GM23338 (cell line): ENCODE data around the gene AFTPH. TPM values are rescaled to one million over a fixed set of nuclear protein-coding genes. Genes with fewer than 3 reads are reported as not detected.

Experiments
- ATAC-seq: fragments of 200-7000 bp; cut with Tn5 transposase; 3 replicates; pipeline ENCODE4 v1.9.1; 2020
- DNase-seq: peaks from one replicate; pipeline ENCODE4 v3.0.0-alpha.2; 2015; ENCODE audit warnings: low spot score
- H2AFZ ChIP-seq: fragments of 200-600 bp; sonication (generic); 2 replicates; pipeline ENCODE4 v1.8.0; 2016; ENCODE audit warnings: antibody characterized with exemption, mild to moderate bottlenecking, moderate library complexity
- H3F3A ChIP-seq: fragments of 200-600 bp; sonication (generic); replicated peaks from 2 replicates; pipeline ENCODE4 v1.8.0; 2017; ENCODE audit warnings: antibody characterized with exemption, mixed run types, low read depth
- H3K27ac ChIP-seq: fragments of 200-600 bp; sonication (generic); 2 replicates; pipeline ENCODE4 v1.6.1; 2016; ENCODE audit warnings: low read depth
- H3K27me3 ChIP-seq: fragments of 200-600 bp; sonication (generic); 2 replicates; pipeline ENCODE4 v1.8.0; 2016; ENCODE audit warnings: mild to moderate bottlenecking, mixed run types, moderate library complexity; ENCODE audit not compliant: insufficient read depth
- H3K36me3 ChIP-seq: fragments of 200-600 bp; sonication (generic); 2 replicates; pipeline ENCODE4 v1.8.0; 2016; ENCODE audit warnings: mild to moderate bottlenecking; ENCODE audit not compliant: insufficient read depth
- H3K4me1 ChIP-seq: fragments of 200-600 bp; sonication (generic); 2 replicates; pipeline ENCODE4 v1.8.0; 2016; ENCODE audit warnings: mild to moderate bottlenecking, moderate library complexity; ENCODE audit not compliant: insufficient read depth
- H3K4me2 ChIP-seq: fragments of 200-600 bp; sonication (generic); 2 replicates; pipeline ENCODE4 v1.7.1; 2017; ENCODE audit warnings: mixed run types
- H3K4me3 ChIP-seq: fragments of 200-600 bp; sonication (generic); 2 replicates; pipeline ENCODE4 v1.6.1; 2016; ENCODE audit warnings: mixed run types
- H3K79me2 ChIP-seq: fragments of 200-600 bp; sonication (generic); replicated peaks from 2 replicates; pipeline ENCODE4 v1.8.0; 2017; ENCODE audit warnings: mild to moderate bottlenecking; ENCODE audit not compliant: insufficient read depth
- H3K9me2 ChIP-seq: fragments of 200-600 bp; sonication (generic); 2 replicates; pipeline ENCODE4 v1.8.0; 2017; ENCODE audit not compliant: insufficient read depth
- H4K20me1 ChIP-seq: fragments of 200-600 bp; sonication (generic); replicated peaks from 2 replicates; pipeline ENCODE4 v1.8.0; 2017; ENCODE audit warnings: mild to moderate bottlenecking; ENCODE audit not compliant: insufficient read depth
- H3K27ac Mint-ChIP-seq: 2 replicates; pipeline ENCODE4 v1.8.0; 2020; ENCODE audit warnings: inconsistent platforms, mild to moderate bottlenecking, moderate library complexity, mixed read lengths
- H3K27me3 Mint-ChIP-seq: 3 replicates; pipeline ENCODE4 v1.8.0; 2022; ENCODE audit warnings: low read depth, mild to moderate bottlenecking, moderate library complexity, mixed read lengths, inconsistent platforms; ENCODE audit not compliant: insufficient read depth, poor library complexity
- H3K36me3 Mint-ChIP-seq: 3 replicates; pipeline ENCODE4 v1.8.0; 2021; ENCODE audit warnings: low read depth, mild to moderate bottlenecking, inconsistent platforms, moderate library complexity, mixed read lengths
- H3K4me1 Mint-ChIP-seq: 3 replicates; pipeline ENCODE4 v1.8.0; 2020; ENCODE audit warnings: mild to moderate bottlenecking, inconsistent platforms, mixed read lengths
- H3K4me3 Mint-ChIP-seq: 3 replicates; pipeline ENCODE4 v1.8.0; 2021; ENCODE audit warnings: moderate library complexity, mild to moderate bottlenecking, inconsistent platforms, mixed read lengths
- H3K9me3 Mint-ChIP-seq: 3 replicates; pipeline ENCODE4 v1.8.0; 2020; ENCODE audit warnings: moderate library complexity, mild to moderate bottlenecking, inconsistent platforms, mixed read lengths
- CREB1 ChIP-seq: fragments of 250-450 bp; sonication (Bioruptor Pico); IDR thresholded peaks from 2 replicates; pipeline ENCODE4 v1.5.0; 2020; ENCODE audit warnings: low read depth, mild to moderate bottlenecking, moderate library complexity
- CTCF ChIP-seq, 2 experiments: fragments of 200-600 bp in 1 of 2; sonication (generic) in 1 of 2; conservative IDR thresholded peaks; 2 replicates each; pipeline versions ENCODE4 v1.5.1 to v1.6.1; 2016 to 2017; ENCODE audit warnings: antibody characterized with exemption in 2 of 2, low read depth in 2 of 2, mild to moderate bottlenecking in 2 of 2, moderate library complexity in 1 of 2
- ETS1 ChIP-seq: IDR thresholded peaks from 2 replicates; pipeline ENCODE4 v1.6.1; 2016; ENCODE audit warnings: antibody characterized with exemption
- EZH2 ChIP-seq: fragments of 200-600 bp; sonication (generic); IDR thresholded peaks from one replicate; pipeline ENCODE4 v1.8.0; 2017; ENCODE audit warnings: antibody characterized with exemption, mild to moderate bottlenecking, low read depth; ENCODE audit not compliant: unreplicated experiment
- EZH2phosphoT487 ChIP-seq: fragments of 200-600 bp; sonication (generic); IDR thresholded peaks from one replicate; pipeline ENCODE4 v1.8.1; 2018; ENCODE audit warnings: antibody characterized with exemption; ENCODE audit not compliant: unreplicated experiment
- JUNB ChIP-seq: IDR thresholded peaks from one replicate; pipeline ENCODE4 v1.6.1; 2016; ENCODE audit warnings: antibody characterized with exemption; ENCODE audit not compliant: unreplicated experiment
- POLR2AphosphoS5 ChIP-seq: IDR thresholded peaks from 2 replicates; pipeline ENCODE4 v1.6.1; 2016; ENCODE audit warnings: antibody characterized with exemption, low read depth
- REST ChIP-seq: IDR thresholded peaks from one replicate; pipeline ENCODE4 v1.6.1; 2018; ENCODE audit warnings: antibody characterized with exemption; ENCODE audit not compliant: unreplicated experiment
- ZNF114 ChIP-seq: fragments of 250-450 bp; sonication (Bioruptor Pico); IDR thresholded peaks from 2 replicates; pipeline ENCODE4 v1.5.0; 2020; ENCODE audit warnings: mild to moderate bottlenecking, moderate library complexity
- ZNF331 ChIP-seq: fragments of 250-450 bp; sonication (Bioruptor Pico); IDR thresholded peaks from 2 replicates; pipeline ENCODE4 v1.5.0; 2020; ENCODE audit warnings: low read depth, mild to moderate bottlenecking, moderate library complexity
- ZNF462 ChIP-seq: fragments of 250-450 bp; sonication (Bioruptor Pico); IDR thresholded peaks from 2 replicates; pipeline ENCODE4 v1.5.0; 2020; ENCODE audit warnings: mild to moderate bottlenecking, moderate library complexity
- polyA plus RNA-seq: library from polyadenylated mRNA; unstranded; fragments of >200 nt; fragmentation: Nextera tagmentation; extraction: Ambion mirVana; gene quantifications from 2 replicates; pipeline ENCODE4 v1.2.1, GENCODE V29; 2016
- total RNA-seq: library from RNA; depleted of rRNA; stranded (reverse); fragments of >200 nt; shearing (Covaris generic); gene quantifications from 2 replicates; pipeline ENCODE4 v1.2.3, GENCODE V29; 2014

The AFTPH gene
- total and polyA plus RNA-seq, 2 experiments from 2014 or later = 14.9 to 20.6 TPM

- H3K27ac ChIP-seq = no peak overlapping the region
- H3K4me1 ChIP-seq = peaks cover 6% of the 10 kb centered on the region; the same call in 1 of the 2 replicates
- Mint-ChIP-seq H3K4me1 (peaks cover 17% of the 10 kb centered on the region), H3K36me3 (no peaks in the 10 kb centered on the region), H3K27ac (no peak overlapping the region), H3K4me3 (no peak overlapping the region), H3K27me3 (peaks cover 17% of the 10 kb centered on the region), H3K9me3 (no peaks in the 10 kb centered on the region)
- H3K79me2 ChIP-seq = no peaks in the 10 kb centered on the region
- no peak overlapping the region for H2AFZ ChIP-seq
- H4K20me1 ChIP-seq = no peaks in the 10 kb centered on the region
- H3K4me2 ChIP-seq = no peak overlapping the region
- DNase-seq (no peak), ATAC-seq (no peak)
- no peak for TF ChIP-seq REST
- TF ChIP-seq ZNF114 (CRISPR knock-in tag) = no peak
- no peak for TF ChIP-seq EZH2
- TF ChIP-seq ETS1 = no peak
- no peak for TF ChIP-seq ZNF462 (CRISPR knock-in tag)
- no peak for TF ChIP-seq CTCF (conservative IDR thresholded peaks at IDR 0.05; ENCODE audit: low read depth in 2 of 2)
- no peak for TF ChIP-seq CREB1 (CRISPR knock-in tag)
- TF ChIP-seq POLR2AphosphoS5 = no peak
- no peak for TF ChIP-seq JUNB
- no peak for TF ChIP-seq ZNF331 (CRISPR knock-in tag)
- no peak for TF ChIP-seq EZH2phosphoT487
- H3F3A ChIP-seq = no peaks in the 10 kb centered on the region
- no peak overlapping the region for H3K4me3 ChIP-seq
- no peaks in the 10 kb centered on the region for H3K36me3 ChIP-seq
- peaks cover 22% of the 10 kb centered on the region for H3K27me3 ChIP-seq
- no peaks in the 10 kb centered on the region for H3K9me2 ChIP-seq
Observed at GRCh38 chr2:64613276-64613675, 89.1 kb downstream of the AFTPH start.
